ENCODE data around the gene INPP5B. TPM values are rescaled to one million over a fixed set of nuclear protein-coding genes. Genes with fewer than 3 reads are reported as not detected.
"Not testable (repeated sequence)": the region's sequence is repeated elsewhere in the genome, so short reads cannot be mapped to it uniquely, and the experiment has no call there.

INPP5B gene
- total RNA-seq, 1 donor from 2014 or later, result 19.3 TPM

- DNase-seq (ENCODE audit: extremely low spot score, unreplicated experiment), result no peak
- no peaks in the 10 kb centered on the region for H3K36me3 Mint-ChIP-seq
- H3K27me3 Mint-ChIP-seq, result no peaks in the 10 kb centered on the region
- no peak overlapping the region for H3K4me3 Mint-ChIP-seq
- no peak for TF ChIP-seq CTCF (conservative IDR thresholded peaks at IDR 0.05)
- H3K4me1 Mint-ChIP-seq (ENCODE audit: unreplicated experiment), result no peaks in the 10 kb centered on the region
- no peaks in the 10 kb centered on the region for H3K9me3 Mint-ChIP-seq
- no peak overlapping the region for H3K27ac Mint-ChIP-seq
Observed at GRCh38 chr1:37914719-37915475, 32.0 kb downstream of the INPP5B start.

GRCh38 chr1:37911478-37911877 lies 35.4 kb downstream of the INPP5B start:
- H3K27ac Mint-ChIP-seq; H3K4me1 Mint-ChIP-seq (ENCODE audit: unreplicated experiment); H3K4me3 Mint-ChIP-seq; H3K27me3 Mint-ChIP-seq; DNase-seq (ENCODE audit: extremely low spot score, unreplicated experiment): not testable (repeated sequence)
- H3K36me3 Mint-ChIP-seq, result peaks cover 18% of the 10 kb centered on the region
- peaks cover 11% of the 10 kb centered on the region for H3K9me3 Mint-ChIP-seq

GRCh38 chr1:37910886-37911285 lies 36.0 kb downstream of the INPP5B start:
- not testable (repeated sequence) for DNase-seq (ENCODE audit: extremely low spot score, unreplicated experiment); H3K27ac Mint-ChIP-seq; H3K4me3 Mint-ChIP-seq; H3K27me3 Mint-ChIP-seq; H3K4me1 Mint-ChIP-seq (ENCODE audit: unreplicated experiment)
- Mint-ChIP-seq H3K9me3 (peaks cover 11% of the 10 kb centered on the region), H3K36me3 (peaks cover 18% of the 10 kb centered on the region)

GRCh38 chr1:37908531-37908930 lies 38.3 kb downstream of the INPP5B start:
- Mint-ChIP-seq H3K9me3 (peaks cover 11% of the 10 kb centered on the region), H3K36me3 (peaks cover 18% of the 10 kb centered on the region)
- not testable (repeated sequence) for H3K27me3 Mint-ChIP-seq; H3K27ac Mint-ChIP-seq; H3K4me1 Mint-ChIP-seq (ENCODE audit: unreplicated experiment); H3K4me3 Mint-ChIP-seq; DNase-seq (ENCODE audit: extremely low spot score, unreplicated experiment)

- not testable (repeated sequence) for H3K27me3 Mint-ChIP-seq; H3K4me1 Mint-ChIP-seq (ENCODE audit: unreplicated experiment); DNase-seq (ENCODE audit: extremely low spot score, unreplicated experiment); H3K4me3 Mint-ChIP-seq
- Mint-ChIP-seq H3K36me3 (peaks cover 18% of the 10 kb centered on the region), H3K9me3 (peaks cover 11% of the 10 kb centered on the region), H3K27ac (peak overlapping the region; percentile 71)
Observed at GRCh38 chr1:37907416-37908125, 39.3 kb downstream of the INPP5B start.

GRCh38 chr1:37906591-37906990 lies 40.3 kb downstream of the INPP5B start:
- Mint-ChIP-seq H3K9me3 (peaks cover 11% of the 10 kb centered on the region), H3K36me3 (peaks cover 18% of the 10 kb centered on the region)
- not testable (repeated sequence) for H3K4me1 Mint-ChIP-seq (ENCODE audit: unreplicated experiment); H3K27ac Mint-ChIP-seq; DNase-seq (ENCODE audit: extremely low spot score, unreplicated experiment); H3K4me3 Mint-ChIP-seq; H3K27me3 Mint-ChIP-seq

- Mint-ChIP-seq H3K4me3 (no peak overlapping the region), H3K36me3 (peaks cover 18% of the 10 kb centered on the region), H3K27me3 (no peaks in the 10 kb centered on the region), H3K9me3 (peaks cover 11% of the 10 kb centered on the region), H3K27ac (no peak overlapping the region), H3K4me1 (ENCODE audit: unreplicated experiment) (peaks cover 3% of the 10 kb centered on the region)
- DNase-seq (ENCODE audit: extremely low spot score, unreplicated experiment), result no peak
- TF ChIP-seq CTCF (conservative IDR thresholded peaks at IDR 0.05), result no peak
Observed at GRCh38 chr1:37905727-37906126, 41.1 kb downstream of the INPP5B start.

- H3K36me3 Mint-ChIP-seq; H3K27me3 Mint-ChIP-seq; H3K9me3 Mint-ChIP-seq; H3K4me1 Mint-ChIP-seq (ENCODE audit: unreplicated experiment); DNase-seq (ENCODE audit: extremely low spot score, unreplicated experiment); H3K4me3 Mint-ChIP-seq; H3K27ac Mint-ChIP-seq: not testable (repeated sequence)
Observed at GRCh38 chr1:37903921-37904320, 42.9 kb downstream of the INPP5B start.
